K562 (cell line): Measurements from ENCODE around the gene TFPI. TPM values are rescaled to one million over a fixed set of nuclear protein-coding genes. Genes with fewer than 3 reads are reported as not detected.

Experiments used
- ATAC-seq: fragments of 200-7000 bp; cut with Tn5 transposase; 3 replicates; pipeline ENCODE4 v1.9.1; 2020; ENCODE audit warnings: moderate library complexity
- BruUV-seq: library from RNA; stranded (reverse); fragments of 400-500 nt; replicated peaks from 2 replicates; lab custom pipeline; 2021; lab: Mats Ljungman, UMichigan
- CTCF ChIA-PET: fragments of 300-600 bp; formaldehyde crosslinking; extraction: SDS; loops from one replicate; lab custom pipeline; 2021; ENCODE audit warnings: low intra/inter-chr PET ratio; lab: Yijun Ruan, JAX
- POLR2A ChIA-PET: fragments of 300-600, 350-650 bp; sonication (Branson Sonifier 250); formaldehyde crosslinking; extraction: SDS; loops from one replicate; lab custom pipeline; 2021; ENCODE audit warnings: antibody characterized with exemption, inconsistent platforms; lab: Yijun Ruan, JAX
- DNase-seq, 4 experiments: peaks; one replicate each; pipeline versions ENCODE4 v3.0.0 to v3.0.0-alpha.2; 2011 to 2018; ENCODE audit warnings: low spot score in 3 of 4, mixed read lengths in 3 of 4; ENCODE audit errors: extremely low read depth in 1 of 4
- FAIRE-seq: peaks from 2 replicates; lab custom pipeline; 2011; peaks lifted over from hg19 to GRCh38; lab: Jason Lieb, UNC
- H2AFZ ChIP-seq: 2 replicates; pipeline ENCODE4 v1.6.0; 2011; ENCODE audit warnings: low read depth, low read length, control low read depth, inconsistent platforms
- H3K27ac ChIP-seq: fragments of 200-600 bp; 3 replicates; pipeline ENCODE4 v1.8.0; 2011; ENCODE audit warnings: low read depth, mild to moderate bottlenecking, control low read depth, inconsistent platforms, low read length, moderate library complexity, mixed read lengths; ENCODE audit errors: extremely low read depth
- H3K27me3 ChIP-seq, 2 experiments: fragments of 300-600 bp in 1 of 2; 2 replicates in 1 of 2; 3 replicates in 1 of 2; pipeline versions ENCODE4 v1.6.0 to v1.8.0; 2011; ENCODE audit warnings: inconsistent platforms in 2 of 2, low read length in 2 of 2, mild to moderate bottlenecking in 1 of 2, mixed read lengths in 1 of 2, moderate library complexity in 1 of 2; ENCODE audit not compliant: control insufficient read depth in 2 of 2, insufficient read depth in 2 of 2
- H3K36me3 ChIP-seq: fragments of 300-600 bp; 3 replicates; pipeline ENCODE4 v1.8.0; 2011; ENCODE audit warnings: mild to moderate bottlenecking, low read length, inconsistent platforms; ENCODE audit not compliant: control insufficient read depth, insufficient read depth
- H3K4me1 ChIP-seq, 2 experiments: fragments of 200-600 bp in 1 of 2; replicated peaks in 1 of 2; 2 replicates in 1 of 2; 3 replicates in 1 of 2; pipeline versions ENCODE4 v1.5.1 to v1.8.0; 2011; ENCODE audit warnings: inconsistent platforms in 2 of 2, low read length in 2 of 2, mild to moderate bottlenecking in 1 of 2, mixed read lengths in 1 of 2, moderate library complexity in 1 of 2; ENCODE audit not compliant: control insufficient read depth in 2 of 2, insufficient read depth in 2 of 2
- H3K4me2 ChIP-seq: 2 replicates; pipeline ENCODE4 v1.6.1; 2011; ENCODE audit warnings: low read length, control low read depth, inconsistent platforms, mixed read lengths; ENCODE audit not compliant: insufficient read depth
- H3K4me3 ChIP-seq: fragments of 200-600 bp; sonication (generic), shearing (Covaris generic); 2 replicates; pipeline ENCODE4 v1.5.1; 2016; ENCODE audit warnings: control low read depth, inconsistent platforms
- H3K79me2 ChIP-seq: fragments of 200-600 bp; 3 replicates; pipeline ENCODE4 v1.8.0; 2011; ENCODE audit warnings: low read length, inconsistent platforms; ENCODE audit not compliant: control insufficient read depth, insufficient read depth
- H3K9ac ChIP-seq, 2 experiments: 2 replicates each; pipeline versions ENCODE4 v1.6.0 to v1.6.1; 2011; ENCODE audit warnings: low read depth in 2 of 2, low read length in 2 of 2, control low read depth in 1 of 2, inconsistent platforms in 1 of 2, mild to moderate bottlenecking in 1 of 2, mixed read lengths in 1 of 2; ENCODE audit not compliant: insufficient read depth in 1 of 2
- H3K9me1 ChIP-seq: one replicate; pipeline ENCODE4 v1.6.0; 2011; ENCODE audit warnings: inconsistent platforms, mild to moderate bottlenecking, low read length, moderate library complexity; ENCODE audit not compliant: control insufficient read depth, insufficient read depth
- H3K9me3 ChIP-seq: replicated peaks from 2 replicates; pipeline ENCODE4 v1.5.1; 2011; ENCODE audit warnings: low read depth, low read length, inconsistent platforms; ENCODE audit not compliant: control insufficient read depth, insufficient read depth
- H4K20me1 ChIP-seq: replicated peaks from 2 replicates; pipeline ENCODE4 v1.6.1; 2011; ENCODE audit warnings: low read length, inconsistent platforms, mixed read lengths; ENCODE audit not compliant: control insufficient read depth, insufficient read depth
- ARID3A ChIP-seq: IDR thresholded peaks from 2 replicates; pipeline ENCODE4 v1.6.1; 2012; ENCODE audit warnings: low read depth, low read length, improper control_type of control experiment, borderline replicate concordance
- CCAR2 ChIP-seq: fragments of 200-400 bp; formaldehyde crosslinking; IDR thresholded peaks from 2 replicates; pipeline ENCODE4 v1.6.1; 2017; ENCODE audit warnings: mild to moderate bottlenecking, low read depth, low read length
- EWSR1 ChIP-seq: fragments of 450-650 bp; IDR thresholded peaks from 2 replicates; pipeline ENCODE4 v1.6.1; 2018; ENCODE audit warnings: borderline replicate concordance, mild to moderate bottlenecking, low read depth, moderate library complexity; ENCODE audit not compliant: partially characterized antibody
- FOXP4 ChIP-seq: sonication (generic); formaldehyde crosslinking; IDR thresholded peaks from 2 replicates; pipeline ENCODE4 v1.8.0; 2022; ENCODE audit warnings: mild to moderate bottlenecking, missing genetic modification reagents, borderline replicate concordance
- ILF3 ChIP-seq: fragments of 450-650 bp; IDR thresholded peaks from 2 replicates; pipeline ENCODE4 v1.6.1; 2018; ENCODE audit warnings: antibody characterized with exemption, mild to moderate bottlenecking, moderate library complexity, borderline replicate concordance
- MXI1 ChIP-seq: IDR thresholded peaks from 2 replicates; pipeline ENCODE4 v1.6.1; 2011; ENCODE audit warnings: low read depth, mild to moderate bottlenecking, improper control_type of control experiment, low read length
- NFE2L1 ChIP-seq: fragments of 450-650 bp; IDR thresholded peaks from 2 replicates; pipeline ENCODE4 v1.6.1; 2016; ENCODE audit warnings: missing genetic modification characterization, low read depth, mild to moderate bottlenecking, missing compliant biosample characterization, moderate library complexity, borderline replicate concordance
- POLR3A ChIP-seq: IDR thresholded peaks from 2 replicates; pipeline ENCODE4 v1.6.1; 2011; ENCODE audit warnings: borderline replicate concordance, mild to moderate bottlenecking, moderate library complexity; ENCODE audit not compliant: insufficient read length, insufficient read depth; ENCODE audit errors: extremely low read depth
- TBL1XR1 ChIP-seq, 2 experiments: IDR thresholded peaks; 2 replicates each; pipeline ENCODE4 v1.6.1; 2012; ENCODE audit warnings: improper control_type of control experiment in 2 of 2, low read length in 2 of 2, mild to moderate bottlenecking in 1 of 2
- ZNF75A ChIP-seq: fragments of 450-650 bp; formaldehyde crosslinking; IDR thresholded peaks from 2 replicates; pipeline ENCODE4 v1.4.0; 2020; ENCODE audit warnings: mild to moderate bottlenecking
- ZNF785 ChIP-seq: fragments of 250-450 bp; sonication (Bioruptor Pico); IDR thresholded peaks from 2 replicates; pipeline ENCODE4 v1.4.0; 2020; ENCODE audit warnings: mild to moderate bottlenecking
- WGBS: fragments of 100-300 bp; shearing (Covaris generic); methylation state at CpG from one replicate; pipeline ENCODE4 v1.1.6; 2016; ENCODE audit warnings: low coverage, mixed read lengths; ENCODE audit not compliant: insufficient coverage; ENCODE audit errors: missing lambda C conversion rate; 5-methylcytosine and 5-hydroxymethylcytosine counted together
- in situ Hi-C: fragments of 300-500 bp; cut with MboI; formaldehyde crosslinking; loops from 4 replicates; pipeline ENCODE4 v1.15.0; 2018; ENCODE audit warnings: inconsistent platforms, mixed read lengths
- intact Hi-C: fragments of 100-400 bp; cut with micrococcal nuclease; formaldehyde crosslinking; loops from 2 replicates; pipeline ENCODE4 v1.14.2; 2022
- polyA plus RNA-seq, 8 experiments: library from polyadenylated mRNA; depleted of rRNA in 4 of 8; stranded (reverse) in 5 of 8; unstranded in 3 of 8; fragments of >200 nt; fragmentation: Nextera tagmentation in 2 of 8; fragmentation: Illumina TruSeq in 1 of 8; extraction: Ambion mirVana in 2 of 8; extraction: Trizol in 1 of 8; gene quantifications; 2 replicates each; pipeline versions ENCODE4 v1.2.1 to v1.2.3, GENCODE V29; 2011 to 2014; ENCODE audit warnings: inconsistent platforms in 1 of 8, missing spikeins in 1 of 8
- total RNA-seq, 7 experiments: library from RNA; depleted of rRNA in 6 of 7; stranded (reverse); fragments of >200 nt in 6 of 7; fragmentation: Illumina TruSeq in 2 of 7; extraction: Trizol in 2 of 7; gene quantifications; 2 replicates each; pipeline versions ENCODE4 v1.2.1 to v1.2.3, GENCODE V29; 2011 to 2021; ENCODE audit warnings: low replicate concordance in 1 of 7

Gene TFPI
- total and polyA plus RNA-seq, 9 of the 15 experiments (the other 6 are each of a cell fraction or from before 2014, with no cell fraction given): 53.5 to 219 (median 100) TPM

GRCh38 chr2:187519419-187520120 lies 34.7 kb downstream of the TFPI start:
- Histone ChIP-seq H3K9ac (no peak overlapping the region), H3K4me2 (no peak overlapping the region), H3K36me3 (peaks cover 24% of the 10 kb centered on the region), H3K4me1 (no peaks in the 10 kb centered on the region; a peak in 2 of 5 replicates), H3K9me3 (peaks cover 34% of the 10 kb centered on the region), H2AFZ (no peak overlapping the region), H3K4me3 (no peak overlapping the region), H3K27ac (no peak overlapping the region), H4K20me1 (no peaks in the 10 kb centered on the region), H3K27me3 (no peaks in the 10 kb centered on the region), H3K79me2 (no peaks in the 10 kb centered on the region), H3K9me1 (no peaks in the 10 kb centered on the region)
- intact Hi-C loops: no loop called here
- in situ Hi-C loops: loop anchor here (25.0 kb wide), 1 partner anchor 1893 kb away; no protein-coding TSS in a partner anchor
- POLR2A ChIA-PET: no interaction called here
- no TSS peak for BruUV-seq
- CTCF ChIA-PET: no interaction called here
- DNase-seq: no peak
- no peak for ATAC-seq
- WGBS: 96% methylated on average over 6 of the region's 7 CpGs
- FAIRE-seq: no peak
- no peak for TF ChIP-seq POLR3A
- no peak for TF ChIP-seq FOXP4 (CRISPR knock-in tag)
- TF ChIP-seq MXI1: no peak
- no peak for TF ChIP-seq ARID3A
- TF ChIP-seq TBL1XR1 (IDR thresholded peaks at IDR 0.05; ENCODE audit: low read length in 2 of 2): no peak
- no peak for TF ChIP-seq ZNF785 (CRISPR knock-in tag)
- no peak for TF ChIP-seq ILF3
- TF ChIP-seq NFE2L1 (tag): no peak
- TF ChIP-seq EWSR1: no peak
- no peak for TF ChIP-seq ZNF75A (CRISPR knock-in tag)
- TF ChIP-seq CCAR2: no peak
- TF ChIP-seq, all 486 proteins: peak for 0
